Cardiac muscle cell (in vitro differentiated cells and primary cell): ENCODE results near the gene CCT4. TPM values are rescaled to one million over a fixed set of nuclear protein-coding genes. Genes with fewer than 3 reads are reported as not detected.

Source experiments
- DNase-seq, 2 donors: peaks; one replicate each; pipeline versions ENCODE4 v3.0.0 to v3.0.0-alpha.2; 2010 to 2017; ENCODE audit warnings: low read depth in 1 of 2, low spot score in 1 of 2
- H3K27ac ChIP-seq: fragments of 200-600 bp; sonication (generic); 2 replicates; pipeline ENCODE4 v1.5.1; 2016
- H3K27me3 ChIP-seq: fragments of 200-600 bp; sonication (generic); 2 replicates; pipeline ENCODE4 v1.6.0; 2016; ENCODE audit warnings: control low read depth
- H3K36me3 ChIP-seq: fragments of 200-600 bp; sonication (generic); 2 replicates; pipeline ENCODE4 v1.5.1; 2016; ENCODE audit warnings: control low read depth
- H3K4me1 ChIP-seq: fragments of 200-600 bp; sonication (generic); 2 replicates; pipeline ENCODE4 v1.8.1; 2017; ENCODE audit warnings: low read depth, mild to moderate bottlenecking, mixed run types
- H3K4me3 ChIP-seq: fragments of 200-600 bp; sonication (generic); 2 replicates; pipeline ENCODE4 v1.5.1; 2016; ENCODE audit warnings: mild to moderate bottlenecking
- H3K9me3 ChIP-seq: fragments of 200-600 bp; sonication (generic); 2 replicates; pipeline ENCODE4 v1.5.1; 2017; ENCODE audit warnings: low read depth, mild to moderate bottlenecking, control low read depth
- CTCF ChIP-seq: IDR thresholded peaks from 2 replicates; pipeline ENCODE4 v1.5.1; 2012; ENCODE audit warnings: low read depth, mild to moderate bottlenecking, low read length
- polyA plus RNA-seq: library from polyadenylated mRNA; unstranded; fragments of >200 nt; fragmentation: Nextera tagmentation; extraction: Ambion mirVana; gene quantifications from 2 replicates; pipeline ENCODE4 v1.2.1, GENCODE V29; 2016
- total RNA-seq: library from RNA; depleted of rRNA; stranded (reverse); fragments of >200 nt; gene quantifications from 2 replicates; pipeline ENCODE4 v1.2.3, GENCODE V29; 2016

The CCT4 gene
- total and polyA plus RNA-seq, 2 experiments from 2014 or later, result 125 to 184 TPM

- peak; percentile 33 for TF ChIP-seq CTCF
- no peaks in the 10 kb centered on the region for H3K9me3 ChIP-seq
- no peak overlapping the region for H3K27ac ChIP-seq
- peak in 1 of 2 donors; percentile 31 for DNase-seq
- H3K36me3 ChIP-seq, result no peaks in the 10 kb centered on the region
- H3K4me3 ChIP-seq, result no peak overlapping the region
- no peaks in the 10 kb centered on the region for H3K4me1 ChIP-seq
- H3K27me3 ChIP-seq, result no peaks in the 10 kb centered on the region
Measured at GRCh38 chr2:61910603-61911002, 22.1 kb upstream of the CCT4 start.

- Histone ChIP-seq H3K27ac (no peak overlapping the region), H3K27me3 (no peaks in the 10 kb centered on the region), H3K4me3 (no peak overlapping the region), H3K4me1 (no peaks in the 10 kb centered on the region), H3K36me3 (no peaks in the 10 kb centered on the region), H3K9me3 (no peaks in the 10 kb centered on the region)
- TF ChIP-seq CTCF, result no peak
- no peak for DNase-seq
Measured at GRCh38 chr2:61909116-61909515, 20.7 kb upstream of the CCT4 start.

- Histone ChIP-seq H3K36me3 (no peaks in the 10 kb centered on the region), H3K27ac (no peak overlapping the region), H3K27me3 (no peaks in the 10 kb centered on the region), H3K9me3 (no peaks in the 10 kb centered on the region), H3K4me1 (no peaks in the 10 kb centered on the region), H3K4me3 (peak overlapping the region; percentile 76)
- no peak for TF ChIP-seq CTCF
- no peak for DNase-seq
Measured at GRCh38 chr2:61906186-61906470, 17.7 kb upstream of the CCT4 start.

GRCh38 chr2:61905372-61906185 lies 17.1 kb upstream of the CCT4 start, which contains the start of gene COMMD1:
Gene COMMD1, plus strand, starts transcription at chr2:61905674. Its CDS starts 5 bp downstream, at chr2:61905679.
- peak within 1 kb of the TSS; percentile 76 for H3K4me3 ChIP-seq
- H3K36me3 ChIP-seq, result no peaks in the 10 kb centered on the region
- no peaks in the 10 kb centered on the region for H3K9me3 ChIP-seq
- peak; percentile 80 to 88 for DNase-seq
- H3K27me3 ChIP-seq, result no peaks in the 10 kb centered on the region
- no peaks in the 10 kb centered on the region for H3K4me1 ChIP-seq
- no peak for TF ChIP-seq CTCF
- H3K27ac ChIP-seq, result peak within 1 kb of the TSS; percentile 53

- TF ChIP-seq CTCF, result no peak
- Histone ChIP-seq H3K27me3 (no peaks in the 10 kb centered on the region), H3K9me3 (no peaks in the 10 kb centered on the region), H3K27ac (no peak overlapping the region), H3K4me3 (no peak overlapping the region), H3K4me1 (no peaks in the 10 kb centered on the region), H3K36me3 (no peaks in the 10 kb centered on the region)
- peak in 1 of 2 donors; percentile 15 for DNase-seq
Measured at GRCh38 chr2:61900281-61900680, 11.8 kb upstream of the CCT4 start.
